CD4-positive, alpha-beta T cell treated with Interleukin-17A for 4 hours (primary cell): Measurements from ENCODE around the gene ZNF484.
"Not testable (repeated sequence)": the region's sequence is repeated elsewhere in the genome, so short reads cannot be mapped to it uniquely, and the experiment has no call there.

Source experiments
- DNase-seq: peaks from one replicate; pipeline ENCODE4 v3.0.0-alpha.2; 2020; ENCODE audit warnings: mixed read lengths

The ZNF484 gene

GRCh38 chr9:92877531-92878430 is at the start of gene ZNF484:
Gene ZNF484 (minus strand): TSS chr9:92878038. CDS start chr9:92875029, 3,009 bp downstream.
- DNase-seq = peak; percentile 99

DNA sequence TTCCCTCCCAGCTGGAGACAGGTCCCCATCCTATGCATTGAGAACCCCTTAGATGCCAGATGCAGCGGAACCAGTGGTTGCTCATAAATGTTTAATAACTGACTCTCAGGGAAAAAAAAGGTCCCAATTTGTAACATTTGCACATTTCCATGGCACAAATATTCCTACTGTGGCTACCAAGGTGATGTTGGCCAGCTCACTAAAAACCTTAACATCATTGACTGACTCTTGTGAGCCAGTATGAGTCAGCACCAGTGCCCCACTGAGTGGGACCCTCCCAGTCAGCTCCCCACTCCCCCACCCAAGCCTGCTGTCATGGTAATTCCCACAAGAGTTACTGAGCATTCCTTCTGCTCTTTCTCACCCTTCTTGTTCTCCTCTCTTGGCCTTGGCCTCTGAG is 42.6 kb upstream of the ZNF484 start:
- no peak for DNase-seq

GRCh38 chr9:92917176-92917800 is 39.5 kb upstream of the ZNF484 start:
- DNase-seq = no peak

GRCh38 chr9:92911511-92912475 is 34.0 kb upstream of the ZNF484 start:
- no peak for DNase-seq

- not testable (repeated sequence) for DNase-seq
Measured at GRCh38 chr9:92905137-92905536, 27.3 kb upstream of the ZNF484 start.

DNA sequence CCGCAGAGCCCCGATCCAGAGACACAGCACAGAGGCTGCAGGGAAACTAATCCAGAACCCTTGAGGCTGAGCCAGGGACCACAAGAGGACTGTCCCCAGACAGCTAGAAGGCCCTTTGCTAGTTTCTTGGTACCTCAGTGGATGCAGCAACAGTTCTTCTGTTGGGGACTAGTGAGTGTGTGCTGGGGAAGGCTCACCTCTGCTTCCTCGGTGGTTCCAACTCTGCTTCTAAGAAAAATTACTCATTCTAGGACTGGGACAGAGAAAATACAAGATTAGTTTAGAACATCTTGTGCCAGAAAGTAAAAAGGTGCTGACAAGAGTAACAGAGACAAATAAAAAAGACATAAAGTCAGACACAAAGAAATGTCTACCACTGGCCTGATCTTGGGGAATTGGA is 19.5 kb upstream of the ZNF484 start:
- DNase-seq = no peak

DNA sequence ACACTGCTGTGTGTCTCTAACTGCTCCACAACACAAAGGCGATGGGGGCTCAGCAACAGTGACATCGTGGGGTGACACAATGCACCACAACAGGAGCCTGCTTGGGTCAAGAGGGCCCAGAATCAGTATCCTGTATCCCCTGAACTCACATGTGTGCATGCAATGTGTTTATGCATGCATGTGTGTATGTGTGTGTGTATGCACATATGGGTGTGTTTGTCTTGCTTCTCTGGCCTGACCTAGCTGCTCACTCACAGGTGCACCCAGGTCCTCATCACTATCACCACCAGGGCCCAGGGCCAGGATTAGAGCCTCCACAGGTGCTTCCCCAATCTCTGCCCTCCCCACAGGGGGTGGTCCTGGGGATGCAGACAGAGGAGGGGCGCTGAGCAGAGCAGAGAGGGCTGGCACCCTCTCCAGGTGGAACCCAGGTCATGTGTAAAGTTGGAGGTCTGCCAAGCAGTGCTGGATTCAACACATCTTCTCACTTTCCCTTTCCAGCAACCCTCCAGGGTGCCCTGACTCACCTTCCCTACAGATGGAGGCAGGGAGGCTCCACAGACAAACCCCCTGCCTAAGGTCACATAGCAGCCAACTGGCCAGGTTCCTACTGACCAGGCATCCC is 18.1 kb upstream of the ZNF484 start:
- DNase-seq = no peak

DNA sequence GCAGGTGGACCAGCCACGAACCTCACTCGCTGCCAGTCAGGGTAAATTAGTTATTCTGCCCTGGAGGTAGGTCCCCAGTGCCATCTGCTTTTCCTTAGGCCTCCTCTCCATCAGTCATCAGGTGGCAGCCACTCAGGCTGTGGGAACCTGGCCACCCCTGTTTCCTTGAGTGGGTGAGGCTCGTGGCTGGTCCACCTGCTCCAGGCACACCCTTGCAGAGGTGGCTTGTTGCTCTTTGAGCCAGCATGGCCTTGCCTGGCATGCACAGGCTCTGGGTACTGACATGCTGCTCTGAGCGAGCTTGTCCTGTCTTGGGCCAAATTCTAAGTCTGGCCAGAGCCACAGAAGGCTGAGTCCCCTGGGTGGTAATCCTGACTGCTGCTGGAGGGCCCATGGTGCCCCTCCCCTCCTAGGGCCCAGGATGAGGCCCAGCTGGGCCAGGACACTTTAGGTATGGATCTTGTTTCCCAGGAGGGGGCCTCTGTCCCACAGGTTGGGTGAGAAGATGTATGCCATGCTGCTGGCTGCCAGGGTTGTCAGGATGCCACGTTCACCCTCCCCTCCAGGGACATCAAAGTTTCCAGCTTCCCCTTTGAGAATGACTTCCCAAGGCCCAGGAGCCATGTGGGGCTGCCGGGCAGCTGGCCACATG is 17.0 kb upstream of the ZNF484 start:
- DNase-seq = no peak

- not testable (repeated sequence) for DNase-seq
Measured at GRCh38 chr9:92893916-92894610, 16.2 kb upstream of the ZNF484 start.

DNA sequence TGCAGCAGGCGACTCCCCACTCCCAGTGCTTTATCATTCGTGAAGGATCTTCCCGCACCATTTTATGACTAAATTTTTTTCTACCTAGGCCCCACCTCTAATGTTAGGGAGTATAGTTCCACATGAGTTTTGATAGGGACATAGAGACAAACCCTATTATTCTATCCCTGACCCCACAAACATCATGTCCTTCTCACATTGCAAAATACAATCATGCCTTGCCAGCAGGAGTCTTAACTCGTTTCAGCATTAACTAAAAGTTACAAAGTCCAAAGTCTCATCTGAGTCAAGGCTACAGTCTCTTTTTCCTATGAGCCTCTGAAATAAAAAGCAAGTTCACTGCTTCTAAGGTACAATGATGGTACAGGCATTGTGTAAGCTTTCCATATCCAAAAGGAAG is 14.4 kb upstream of the ZNF484 start:
- not testable (repeated sequence) for DNase-seq

DNA sequence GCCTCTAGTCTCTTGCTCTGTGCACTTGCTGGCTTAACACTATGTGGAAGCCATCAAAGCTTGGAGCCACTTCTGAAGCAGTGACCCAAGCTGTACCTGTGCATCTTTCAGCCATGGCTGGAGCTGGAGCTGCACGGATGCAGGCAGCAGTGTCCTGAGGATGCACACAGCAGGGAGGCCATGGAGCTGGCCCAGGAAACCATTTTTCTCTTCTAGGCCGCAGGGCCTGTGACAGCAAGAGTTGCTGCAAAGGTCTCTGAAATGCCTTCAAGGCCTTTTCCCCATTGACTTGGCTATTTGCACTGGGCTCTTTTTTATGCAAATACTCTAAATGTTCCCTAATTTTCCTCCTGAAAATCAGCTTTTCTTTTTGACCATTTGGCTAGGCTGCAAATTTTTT is 12.9 kb upstream of the ZNF484 start:
- no peak for DNase-seq

- peak; percentile 47 for DNase-seq
Measured at GRCh38 chr9:92887880-92888338, 10.1 kb upstream of the ZNF484 start.

DNA sequence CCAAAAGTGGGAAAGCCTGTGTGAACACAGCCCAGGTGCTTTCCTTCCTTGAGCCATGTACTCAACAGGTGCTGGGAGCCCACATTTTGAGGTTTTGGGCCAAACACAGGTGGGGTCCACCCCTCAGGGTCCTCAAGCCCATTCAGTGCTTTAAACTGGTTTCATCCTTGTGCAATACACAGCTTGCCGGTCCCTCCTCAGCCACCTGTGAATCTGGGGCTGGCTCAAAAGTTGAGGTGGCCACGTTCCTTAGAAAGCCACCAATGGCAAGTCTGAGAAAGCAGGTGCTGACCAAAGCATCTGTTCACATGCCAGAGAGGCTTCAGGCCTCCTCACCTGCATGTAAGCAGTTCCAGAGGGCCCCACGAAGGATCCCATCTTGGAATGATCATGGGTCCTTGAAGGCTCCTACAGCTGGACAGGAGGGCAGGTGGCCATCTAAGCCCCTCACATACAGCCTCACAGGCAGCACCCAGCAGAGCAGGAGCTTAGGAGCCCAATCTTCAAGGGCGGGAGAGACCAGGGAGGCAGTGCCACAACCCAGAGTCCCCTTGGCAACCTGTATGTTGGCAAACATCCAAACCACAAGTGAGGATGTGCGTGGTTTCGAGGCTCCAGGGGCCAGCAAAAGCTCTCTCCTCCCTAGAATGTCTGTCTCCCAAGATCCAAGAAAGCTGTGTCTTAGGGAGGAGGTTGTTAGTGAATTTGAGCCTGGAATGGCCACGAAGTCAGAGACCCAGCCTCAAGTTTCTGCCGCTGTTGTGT is 9.2 kb upstream of the ZNF484 start:
- peak; percentile 64 for DNase-seq

DNA sequence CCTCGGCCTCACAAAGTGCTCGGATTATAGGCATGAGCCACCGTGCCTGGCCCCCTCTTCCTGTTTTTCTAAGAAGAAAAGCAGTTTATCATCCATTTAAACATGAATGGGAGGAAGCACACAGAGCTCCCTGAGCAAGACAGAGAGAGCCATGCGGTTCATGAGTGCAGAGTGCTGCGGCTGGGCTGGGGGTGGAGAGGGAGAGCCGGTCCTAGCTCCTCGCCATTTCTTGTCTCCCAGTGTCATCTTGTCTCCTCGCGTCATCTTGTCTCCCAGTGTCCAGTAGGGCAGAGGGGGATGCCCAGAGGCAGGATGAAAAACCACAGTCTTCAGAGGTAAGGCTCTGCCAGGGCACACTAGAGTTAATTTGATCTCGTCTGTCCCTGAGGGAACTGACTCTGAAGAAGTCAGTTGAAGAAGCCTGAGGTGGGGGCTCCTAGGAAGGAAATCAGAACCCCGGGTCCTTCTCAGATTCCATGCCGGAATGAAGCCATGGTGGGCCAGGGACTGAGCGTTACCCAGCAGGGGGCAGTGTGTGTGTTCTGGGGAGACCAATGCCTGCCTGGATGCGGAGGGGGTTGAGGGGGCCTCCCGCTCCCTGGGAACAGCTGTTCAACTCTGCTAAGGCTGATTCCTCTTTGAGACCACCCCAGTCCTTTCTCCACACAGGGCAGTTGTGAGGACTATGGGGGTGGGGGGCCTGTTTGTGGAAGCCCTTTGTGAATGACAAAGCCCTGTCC is 6.0 kb upstream of the ZNF484 start:
- peak; percentile 48 for DNase-seq

DNA sequence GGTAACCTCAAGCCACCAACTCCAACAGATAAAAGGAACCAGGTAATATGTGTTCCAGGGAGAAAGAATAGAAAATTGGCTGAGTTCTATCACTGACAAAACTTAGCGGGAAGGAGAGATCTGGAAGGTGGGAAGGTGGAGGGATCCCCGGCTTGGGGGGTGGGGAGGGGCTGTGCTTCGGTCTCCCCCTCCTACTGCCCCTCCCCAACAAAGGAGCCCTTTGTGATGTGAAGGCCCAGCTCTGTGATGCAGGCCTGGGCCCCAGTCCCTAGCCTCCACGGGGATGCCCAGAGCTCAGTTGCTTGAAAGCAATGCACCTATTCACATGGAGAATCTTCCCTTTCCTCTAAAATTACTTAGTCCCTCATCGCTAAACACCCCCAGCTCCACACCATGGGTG is 4.4 kb upstream of the ZNF484 start:
- DNase-seq = no peak

GRCh38 chr9:92875373-92875772 is 2.5 kb downstream of the ZNF484 start:
- no peak for DNase-seq

GRCh38 chr9:92870289-92870688 is 7.5 kb downstream of the ZNF484 start:
- DNase-seq = no peak

- not testable (repeated sequence) for DNase-seq
Measured at GRCh38 chr9:92866600-92866999, 11.2 kb downstream of the ZNF484 start.

DNA sequence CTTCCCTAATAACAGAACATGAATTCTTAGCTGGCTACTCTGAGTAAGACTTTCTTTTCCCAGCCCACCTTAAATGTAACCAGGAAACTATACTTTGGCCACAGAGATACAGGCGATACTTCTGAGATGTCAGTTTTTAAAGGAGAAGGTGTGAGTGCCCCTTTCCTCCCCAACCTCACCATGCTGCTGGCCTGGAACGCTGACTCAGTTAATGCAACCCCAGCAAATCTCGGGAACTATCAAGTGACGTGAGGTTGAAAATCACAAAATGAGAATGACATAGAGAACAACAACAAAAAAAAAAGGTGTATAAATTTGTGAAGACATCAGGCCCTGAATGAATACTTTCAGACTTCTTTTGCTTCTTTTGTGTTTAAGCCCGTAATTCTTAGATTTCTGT is 13.7 kb downstream of the ZNF484 start:
- DNase-seq = no peak

GRCh38 chr9:92860867-92861266 is 17.0 kb downstream of the ZNF484 start:
- no peak for DNase-seq
